Hepatocyte (in vitro differentiated cells): ENCODE results near the gene PDLIM5.

ENCODE experiments used
- CTCF ChIP-seq: fragments of 200-600 bp; sonication (generic); IDR thresholded peaks from 2 replicates; pipeline ENCODE4 v1.5.1; 2016; ENCODE audit warnings: antibody characterized with exemption, mild to moderate bottlenecking; ENCODE audit not compliant: poor library complexity
- EZH2 ChIP-seq: fragments of 200-600 bp; sonication (generic); IDR thresholded peaks from 2 replicates; pipeline ENCODE4 v1.6.1; 2016; ENCODE audit warnings: antibody characterized with exemption, mild to moderate bottlenecking, borderline replicate concordance

- TF ChIP-seq CTCF (no peak), EZH2 (no peak)
Observed at GRCh38 chr4:94571715-94572114, 120.0 kb downstream of the PDLIM5 start.
